ENCODE results near the gene MEIOSIN. TPM values are rescaled to one million over a fixed set of nuclear protein-coding genes. Genes with fewer than 3 reads are reported as not detected.

Gene MEIOSIN
- polyA plus RNA-seq, 1 donor from 2014 or later = not detected

- no peaks in the 10 kb centered on the region for H3K79me2 ChIP-seq (replicated peaks; ENCODE audit: insufficient read depth, low read length)
- H3K27ac ChIP-seq (ENCODE audit: low read length) = no peak overlapping the region
- no peak overlapping the region for H3K4me2 ChIP-seq (ENCODE audit: low read length)
- H3K4me3 ChIP-seq (ENCODE audit: low read length) = no peak overlapping the region
- H2AFZ ChIP-seq (ENCODE audit: low read depth, low read length) = no peak overlapping the region
- H3K9me2 ChIP-seq (ENCODE audit: insufficient read depth, low read length) = no peaks in the 10 kb centered on the region
- no peak for TF ChIP-seq CTCF (IDR thresholded peaks at IDR 0.05; ENCODE audit: poor library complexity, severe bottlenecking)
- TF ChIP-seq EZH2 (IDR thresholded peaks at IDR 0.05; ENCODE audit: borderline replicate concordance, insufficient read depth, low read length, poor library complexity, severe bottlenecking) = no peak
- TF ChIP-seq REST (IDR thresholded peaks at IDR 0.05; ENCODE audit: borderline replicate concordance) = no peak
- TF ChIP-seq TAF1 (IDR thresholded peaks at IDR 0.05; ENCODE audit: low read depth) = no peak
- TF ChIP-seq MXI1 (conservative IDR thresholded peaks at IDR 0.05; ENCODE audit: poor library complexity, severe bottlenecking) = no peak
- TF ChIP-seq RAD21 (conservative IDR thresholded peaks at IDR 0.05) = no peak
- TF ChIP-seq POLR2AphosphoS5 (IDR thresholded peaks at IDR 0.05) = no peak
- H3K27me3 ChIP-seq (ENCODE audit: insufficient read depth, low read depth, low read length) = no peaks in the 10 kb centered on the region
- H3K36me3 ChIP-seq (ENCODE audit: insufficient read depth, low read length) = no peaks in the 10 kb centered on the region
- no peak overlapping the region for H3K9ac ChIP-seq (ENCODE audit: low read length)
- H4K20me1 ChIP-seq (ENCODE audit: insufficient read depth) = no peaks in the 10 kb centered on the region
- H3K9me3 ChIP-seq (ENCODE audit: low read length) = no peaks in the 10 kb centered on the region
- H3F3A ChIP-seq (ENCODE audit: insufficient read depth, low read length, poor library complexity, severe bottlenecking) = no peaks in the 10 kb centered on the region
Observed at GRCh38 chr19:45739498-45740439, 6.5 kb downstream of the MEIOSIN start.

- no peak overlapping the region for H3K9ac ChIP-seq (ENCODE audit: low read length)
- H3K4me3 ChIP-seq (ENCODE audit: low read length) = no peak overlapping the region
- H3F3A ChIP-seq (ENCODE audit: insufficient read depth, low read length, poor library complexity, severe bottlenecking) = no peaks in the 10 kb centered on the region
- no peaks in the 10 kb centered on the region for H3K9me3 ChIP-seq (ENCODE audit: low read length)
- H4K20me1 ChIP-seq (ENCODE audit: insufficient read depth) = no peaks in the 10 kb centered on the region
- H3K36me3 ChIP-seq (ENCODE audit: insufficient read depth, low read length) = no peaks in the 10 kb centered on the region
- H3K27me3 ChIP-seq (ENCODE audit: insufficient read depth, low read depth, low read length) = no peaks in the 10 kb centered on the region
- no peak overlapping the region for H3K27ac ChIP-seq (ENCODE audit: low read length)
- H3K9me2 ChIP-seq (ENCODE audit: insufficient read depth, low read length) = no peaks in the 10 kb centered on the region
- H3K79me2 ChIP-seq (replicated peaks; ENCODE audit: insufficient read depth, low read length) = no peaks in the 10 kb centered on the region
- no peak for TF ChIP-seq TAF1 (IDR thresholded peaks at IDR 0.05; ENCODE audit: low read depth)
- TF ChIP-seq SMC3 (conservative IDR thresholded peaks at IDR 0.05; ENCODE audit: poor library complexity) = no peak
- TF ChIP-seq CTCF (IDR thresholded peaks at IDR 0.05; ENCODE audit: poor library complexity, severe bottlenecking) = no peak
- H3K4me2 ChIP-seq (ENCODE audit: low read length) = no peak overlapping the region
- H2AFZ ChIP-seq (ENCODE audit: low read depth, low read length) = no peak overlapping the region
Observed at GRCh38 chr19:45742969-45743368, 9.7 kb downstream of the MEIOSIN start.
